Calu3 (cell line): ENCODE measurements around the gene RPS6KA2. TPM values are rescaled to one million over a fixed set of nuclear protein-coding genes. Genes with fewer than 3 reads are reported as not detected.

Experiments
- BruUV-seq: library from RNA; stranded (reverse); fragments of 400-500 nt; replicated peaks from 2 replicates; lab custom pipeline; 2021; lab: Mats Ljungman, UMichigan
- CTCF ChIA-PET: fragments of 300-600 bp; sonication (Branson Sonifier 250); formaldehyde crosslinking; loops from one replicate; lab custom pipeline; 2022; ENCODE audit warnings: antibody characterized with exemption; lab: Charles Lee
- DNase-seq: peaks from one replicate; pipeline ENCODE4 v3.0.0; 2022
- H3K27ac Mint-ChIP-seq: one replicate; pipeline ENCODE4 v1.8.0; 2022; ENCODE audit warnings: mixed read lengths; ENCODE audit not compliant: unreplicated experiment
- H3K27me3 Mint-ChIP-seq: one replicate; pipeline ENCODE4 v1.8.0; 2022; ENCODE audit warnings: mixed read lengths; ENCODE audit not compliant: unreplicated experiment
- H3K36me3 Mint-ChIP-seq: one replicate; pipeline ENCODE4 v1.8.0; 2022; ENCODE audit warnings: mild to moderate bottlenecking, moderate library complexity, mixed read lengths; ENCODE audit not compliant: insufficient read depth, unreplicated experiment
- H3K4me1 Mint-ChIP-seq: one replicate; pipeline ENCODE4 v1.8.0; 2022; ENCODE audit warnings: mild to moderate bottlenecking, low read depth, mixed read lengths; ENCODE audit not compliant: unreplicated experiment
- H3K4me3 Mint-ChIP-seq: one replicate; pipeline ENCODE4 v1.8.0; 2022; ENCODE audit warnings: mild to moderate bottlenecking, low read depth, moderate library complexity, mixed read lengths; ENCODE audit not compliant: unreplicated experiment
- H3K9me3 Mint-ChIP-seq: one replicate; pipeline ENCODE4 v1.8.0; 2022; ENCODE audit warnings: low read depth, mixed read lengths; ENCODE audit not compliant: unreplicated experiment
- intact Hi-C: fragments of 100-400 bp; cut with micrococcal nuclease; formaldehyde crosslinking; loops from one replicate; pipeline ENCODE4 v1.10.0; 2022; ENCODE audit not compliant: unreplicated experiment
- total RNA-seq: library from RNA; stranded (reverse); gene quantifications from 2 replicates; pipeline ENCODE4 v1.2.3, GENCODE V29; 2022
- TF ChIP-seq, protein P1 (sequence below): fragments of 200-600 bp; IDR thresholded peaks from one replicate; pipeline ENCODE4 v1.8.0; 2022; ENCODE audit warnings: antibody characterized with exemption; ENCODE audit not compliant: unreplicated experiment

The RPS6KA2 gene
- total RNA-seq, 1 experiment from 2014 or later = 41.3 TPM

DNA sequence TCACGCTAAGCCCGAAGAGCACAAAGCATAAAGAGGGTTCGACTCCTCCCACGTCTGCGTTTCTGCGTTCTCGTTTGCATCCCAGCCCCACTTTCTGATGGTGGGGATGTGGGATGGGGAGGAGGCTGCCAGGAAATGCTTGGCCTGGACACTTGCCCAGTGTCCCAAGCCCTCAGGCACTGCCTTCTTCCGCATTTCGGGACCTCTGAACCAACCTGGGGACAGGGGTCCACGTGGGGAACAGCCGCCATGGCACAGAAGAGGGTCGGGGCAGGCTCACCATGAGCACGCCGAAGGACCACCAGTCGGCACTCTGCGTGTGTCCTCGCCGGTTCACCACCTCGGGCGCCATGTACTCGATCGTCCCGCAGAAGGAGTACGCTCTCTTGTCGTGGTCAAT, 128.8 kb downstream of the RPS6KA2 start:
- no peak overlapping the region for H3K27ac Mint-ChIP-seq
- H3K27me3 Mint-ChIP-seq = no peaks in the 10 kb centered on the region
- no peaks in the 10 kb centered on the region for H3K4me1 Mint-ChIP-seq
- no peak overlapping the region for H3K4me3 Mint-ChIP-seq
- no TSS peak for BruUV-seq
- TF ChIP-seq, protein P1, sequence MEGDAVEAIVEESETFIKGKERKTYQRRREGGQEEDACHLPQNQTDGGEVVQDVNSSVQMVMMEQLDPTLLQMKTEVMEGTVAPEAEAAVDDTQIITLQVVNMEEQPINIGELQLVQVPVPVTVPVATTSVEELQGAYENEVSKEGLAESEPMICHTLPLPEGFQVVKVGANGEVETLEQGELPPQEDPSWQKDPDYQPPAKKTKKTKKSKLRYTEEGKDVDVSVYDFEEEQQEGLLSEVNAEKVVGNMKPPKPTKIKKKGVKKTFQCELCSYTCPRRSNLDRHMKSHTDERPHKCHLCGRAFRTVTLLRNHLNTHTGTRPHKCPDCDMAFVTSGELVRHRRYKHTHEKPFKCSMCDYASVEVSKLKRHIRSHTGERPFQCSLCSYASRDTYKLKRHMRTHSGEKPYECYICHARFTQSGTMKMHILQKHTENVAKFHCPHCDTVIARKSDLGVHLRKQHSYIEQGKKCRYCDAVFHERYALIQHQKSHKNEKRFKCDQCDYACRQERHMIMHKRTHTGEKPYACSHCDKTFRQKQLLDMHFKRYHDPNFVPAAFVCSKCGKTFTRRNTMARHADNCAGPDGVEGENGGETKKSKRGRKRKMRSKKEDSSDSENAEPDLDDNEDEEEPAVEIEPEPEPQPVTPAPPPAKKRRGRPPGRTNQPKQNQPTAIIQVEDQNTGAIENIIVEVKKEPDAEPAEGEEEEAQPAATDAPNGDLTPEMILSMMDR = no peak
- intact Hi-C loops = no loop called here
- H3K36me3 Mint-ChIP-seq = peaks cover 18% of the 10 kb centered on the region
- DNase-seq = no peak
- H3K9me3 Mint-ChIP-seq = no peaks in the 10 kb centered on the region
- CTCF ChIA-PET = no interaction called here

DNA sequence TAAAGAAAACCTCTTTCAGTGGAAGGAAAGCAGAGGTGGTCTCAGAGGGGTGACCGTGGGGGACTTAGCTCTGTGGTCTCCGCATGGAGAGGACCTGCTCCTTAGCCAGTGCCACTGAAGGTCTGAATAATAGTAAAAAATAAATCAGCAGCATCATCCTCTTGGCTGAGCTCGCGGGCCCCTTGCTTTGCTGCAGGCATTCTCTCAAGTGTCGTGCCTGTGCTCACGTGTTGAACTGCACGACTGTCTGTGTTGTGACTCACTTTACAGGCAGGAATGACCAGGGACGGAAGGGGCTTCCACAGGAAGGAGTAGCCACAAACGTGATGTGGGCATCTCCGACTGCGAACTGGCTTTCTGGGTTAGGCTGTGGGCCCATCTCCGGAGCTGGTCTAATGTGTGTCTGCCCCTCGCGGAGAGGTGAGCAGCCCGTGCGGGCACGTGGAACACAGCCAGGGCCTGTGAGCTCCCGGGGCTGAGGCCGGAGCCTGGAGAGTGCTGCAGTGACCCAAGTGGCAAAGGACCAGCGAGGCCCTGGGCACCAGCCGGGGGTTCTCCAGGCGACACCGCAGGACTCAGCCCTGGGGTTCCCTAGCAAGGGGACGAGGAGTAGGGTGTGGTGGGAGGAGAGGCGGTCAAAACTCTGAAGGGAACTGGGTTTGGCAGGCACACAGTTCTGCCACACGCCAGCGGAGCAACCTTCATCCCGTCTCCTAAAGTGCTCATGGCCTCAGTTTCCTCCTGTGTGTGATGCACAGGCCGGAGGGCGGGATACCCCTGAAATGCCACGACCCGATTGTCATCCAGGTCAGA, 129.8 kb downstream of the RPS6KA2 start:
- Mint-ChIP-seq H3K4me3 (no peak overlapping the region), H3K9me3 (no peaks in the 10 kb centered on the region), H3K4me1 (peaks cover 2% of the 10 kb centered on the region), H3K27me3 (no peaks in the 10 kb centered on the region), H3K36me3 (peaks cover 18% of the 10 kb centered on the region), H3K27ac (no peak overlapping the region)
- BruUV-seq = no TSS peak
- intact Hi-C loops = no loop called here
- no peak for DNase-seq
- CTCF ChIA-PET = no interaction called here
- TF ChIP-seq, protein P1 = no peak

DNA sequence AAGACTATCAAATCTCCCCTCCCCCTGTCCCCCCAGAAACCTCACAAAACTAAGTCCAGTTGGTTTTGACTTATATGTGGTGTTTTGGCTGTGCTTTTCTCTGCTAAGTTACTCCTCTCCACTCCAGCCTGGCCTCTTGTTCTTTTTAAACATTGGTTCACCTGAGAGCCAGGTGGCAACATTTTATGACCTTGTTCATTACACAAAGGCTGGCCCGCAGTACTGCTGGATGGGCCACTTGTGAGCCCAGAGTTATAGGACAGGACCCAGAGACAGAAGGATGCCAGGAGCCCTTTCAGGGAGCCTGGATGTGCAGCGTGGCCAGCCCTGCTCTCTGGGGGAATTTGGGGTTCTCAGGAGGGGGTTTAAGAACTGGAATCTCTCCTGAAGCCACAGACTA, 130.6 kb downstream of the RPS6KA2 start:
- H3K9me3 Mint-ChIP-seq = no peaks in the 10 kb centered on the region
- TF ChIP-seq, protein P1 = no peak

DNA sequence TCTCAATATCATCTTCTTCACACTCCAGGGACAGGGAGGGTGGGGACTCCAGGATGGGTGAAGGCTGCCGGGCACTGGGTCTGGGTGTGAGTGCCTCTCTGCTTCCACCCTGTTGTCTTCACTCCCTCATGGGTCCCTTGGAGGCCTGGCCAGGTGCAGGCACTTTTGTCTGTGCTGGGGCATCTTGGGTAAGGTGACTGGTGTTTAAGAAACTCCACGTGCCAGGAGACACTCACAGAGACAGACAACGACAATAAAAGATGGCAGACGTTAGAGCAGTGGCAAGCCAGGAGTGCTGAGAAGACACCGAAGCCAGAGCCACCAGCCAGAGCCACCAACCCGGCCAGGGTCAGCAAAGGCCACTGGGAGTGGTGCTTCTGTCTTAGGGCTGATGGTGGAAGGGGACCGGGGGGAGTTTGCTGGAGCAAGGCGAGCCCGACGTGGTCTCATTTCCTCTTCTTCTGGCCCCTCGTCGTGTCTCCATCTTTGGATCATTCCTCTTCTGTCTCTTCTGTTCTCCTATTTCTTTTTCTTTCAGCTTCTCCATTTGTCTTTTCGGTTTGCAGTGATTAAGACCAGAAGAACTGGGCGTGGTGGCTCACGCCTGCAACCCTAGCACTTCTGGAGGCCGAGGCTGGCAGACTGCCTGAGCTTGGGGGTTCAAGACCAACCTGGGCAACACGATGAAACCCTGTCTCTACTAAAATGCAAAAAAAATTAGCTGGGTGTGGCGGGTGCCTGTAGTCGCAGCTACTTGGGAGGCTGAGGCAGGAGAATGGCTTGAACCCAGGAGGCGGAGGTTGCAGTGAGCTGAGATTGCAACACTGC, 131.3 kb downstream of the RPS6KA2 start:
- H3K27me3 Mint-ChIP-seq = no peaks in the 10 kb centered on the region
- CTCF ChIA-PET = no interaction called here
- H3K4me1 Mint-ChIP-seq = peaks cover 18% of the 10 kb centered on the region
- intact Hi-C loops = no loop called here
- DNase-seq = no peak
- no peak overlapping the region for H3K4me3 Mint-ChIP-seq
- TF ChIP-seq, protein P1 = no peak
- no peaks in the 10 kb centered on the region for H3K9me3 Mint-ChIP-seq
- peaks cover 21% of the 10 kb centered on the region for H3K36me3 Mint-ChIP-seq
- BruUV-seq = no TSS peak
- H3K27ac Mint-ChIP-seq = no peak overlapping the region

More for the DNA sequence above, 130.6 kb downstream of the RPS6KA2 start:
- H3K36me3 Mint-ChIP-seq = peaks cover 18% of the 10 kb centered on the region
- intact Hi-C loops = no loop called here
- no peaks in the 10 kb centered on the region for H3K27me3 Mint-ChIP-seq
- DNase-seq = no peak
- H3K4me1 Mint-ChIP-seq = peaks cover 10% of the 10 kb centered on the region
- BruUV-seq = no TSS peak
- H3K4me3 Mint-ChIP-seq = no peak overlapping the region
- CTCF ChIA-PET = no interaction called here
- no peak overlapping the region for H3K27ac Mint-ChIP-seq
